ENCODE measurements around the gene NOS3. TPM values are rescaled to one million over a fixed set of nuclear protein-coding genes. Genes with fewer than 3 reads are reported as not detected.

Gene NOS3
- polyA plus RNA-seq, 1 donor from 2014 or later: not detected

- H3K4me3 ChIP-seq (ENCODE audit: low read length): no peak overlapping the region
- no peaks in the 10 kb centered on the region for H3K27me3 ChIP-seq (ENCODE audit: insufficient read depth, low read depth, low read length)
- H3K79me2 ChIP-seq (replicated peaks; ENCODE audit: insufficient read depth, low read length): no peaks in the 10 kb centered on the region
- H3K9me3 ChIP-seq (ENCODE audit: low read length): no peaks in the 10 kb centered on the region
- no peaks in the 10 kb centered on the region for H4K20me1 ChIP-seq (ENCODE audit: insufficient read depth)
- TF ChIP-seq REST (IDR thresholded peaks at IDR 0.05; ENCODE audit: borderline replicate concordance) (no peak), TAF1 (IDR thresholded peaks at IDR 0.05; ENCODE audit: low read depth) (no peak), EZH2 (IDR thresholded peaks at IDR 0.05; ENCODE audit: borderline replicate concordance, insufficient read depth, low read length, poor library complexity, severe bottlenecking) (no peak), CTCF (IDR thresholded peaks at IDR 0.05; ENCODE audit: poor library complexity, severe bottlenecking) (no peak), MXI1 (conservative IDR thresholded peaks at IDR 0.05; ENCODE audit: poor library complexity, severe bottlenecking) (no peak), RAD21 (conservative IDR thresholded peaks at IDR 0.05) (no peak), EP300 (conservative IDR thresholded peaks at IDR 0.05; ENCODE audit: poor library complexity, severe bottlenecking) (no peak), SMC3 (conservative IDR thresholded peaks at IDR 0.05; ENCODE audit: poor library complexity) (no peak), POLR2AphosphoS5 (IDR thresholded peaks at IDR 0.05) (no peak)
- H3K36me3 ChIP-seq (ENCODE audit: insufficient read depth, low read length): no peaks in the 10 kb centered on the region
- H2AFZ ChIP-seq (ENCODE audit: low read depth, low read length): no peak overlapping the region
- no peaks in the 10 kb centered on the region for H3F3A ChIP-seq (ENCODE audit: insufficient read depth, low read length, poor library complexity, severe bottlenecking)
- no peaks in the 10 kb centered on the region for H3K9me2 ChIP-seq (ENCODE audit: insufficient read depth, low read length)
- no peak overlapping the region for H3K4me2 ChIP-seq (ENCODE audit: low read length)
- no peak overlapping the region for H3K9ac ChIP-seq (ENCODE audit: low read length)
- H3K27ac ChIP-seq (ENCODE audit: low read length): no peak overlapping the region
Measured at GRCh38 chr7:150989456-150989855, 1.4 kb upstream of the NOS3 start.

- Histone ChIP-seq H3K79me2 (replicated peaks; ENCODE audit: insufficient read depth, low read length) (no peaks in the 10 kb centered on the region), H4K20me1 (ENCODE audit: insufficient read depth) (no peaks in the 10 kb centered on the region), H3K36me3 (ENCODE audit: insufficient read depth, low read length) (no peaks in the 10 kb centered on the region), H3K4me2 (ENCODE audit: low read length) (no peak overlapping the region), H3K27ac (ENCODE audit: low read length) (no peak overlapping the region), H3K9me2 (ENCODE audit: insufficient read depth, low read length) (no peaks in the 10 kb centered on the region), H3K9me3 (ENCODE audit: low read length) (no peaks in the 10 kb centered on the region), H3K4me3 (ENCODE audit: low read length) (no peak overlapping the region), H3K27me3 (ENCODE audit: insufficient read depth, low read depth, low read length) (no peaks in the 10 kb centered on the region), H2AFZ (ENCODE audit: low read depth, low read length) (no peak overlapping the region), H3K9ac (ENCODE audit: low read length) (no peak overlapping the region), H3F3A (ENCODE audit: insufficient read depth, low read length, poor library complexity, severe bottlenecking) (no peaks in the 10 kb centered on the region)
- TF ChIP-seq SMC3 (conservative IDR thresholded peaks at IDR 0.05; ENCODE audit: poor library complexity) (no peak), CTCF (IDR thresholded peaks at IDR 0.05; ENCODE audit: poor library complexity, severe bottlenecking) (no peak), MXI1 (conservative IDR thresholded peaks at IDR 0.05; ENCODE audit: poor library complexity, severe bottlenecking) (no peak), EZH2 (IDR thresholded peaks at IDR 0.05; ENCODE audit: borderline replicate concordance, insufficient read depth, low read length, poor library complexity, severe bottlenecking) (no peak), REST (IDR thresholded peaks at IDR 0.05; ENCODE audit: borderline replicate concordance) (no peak)
Measured at GRCh38 chr7:150992051-150992640, 1.3 kb downstream of the NOS3 start.
